Endothelial cell (in vitro differentiated cells): ENCODE data around the gene BABAM2. TPM values are rescaled to one million over a fixed set of nuclear protein-coding genes. Genes with fewer than 3 reads are reported as not detected.

Experiments
- DNase-seq: peaks from one replicate; pipeline ENCODE4 v3.0.0; 2021; ENCODE audit warnings: low spot score
- H3K27ac Mint-ChIP-seq: one replicate; pipeline ENCODE4 v1.8.0; 2021; ENCODE audit warnings: mixed read lengths, inconsistent platforms; ENCODE audit not compliant: unreplicated experiment
- H3K27me3 Mint-ChIP-seq: one replicate; pipeline ENCODE4 v1.8.0; 2021; ENCODE audit warnings: mild to moderate bottlenecking, moderate library complexity, mixed read lengths, inconsistent platforms; ENCODE audit not compliant: unreplicated experiment
- H3K36me3 Mint-ChIP-seq: one replicate; pipeline ENCODE4 v1.8.0; 2021; ENCODE audit warnings: mild to moderate bottlenecking, low read depth, mixed read lengths, inconsistent platforms; ENCODE audit not compliant: unreplicated experiment
- H3K4me1 Mint-ChIP-seq: one replicate; pipeline ENCODE4 v1.8.0; 2021; ENCODE audit warnings: mild to moderate bottlenecking, mixed read lengths, inconsistent platforms; ENCODE audit not compliant: unreplicated experiment
- H3K4me3 Mint-ChIP-seq: one replicate; pipeline ENCODE4 v1.8.0; 2021; ENCODE audit warnings: mild to moderate bottlenecking, mixed read lengths, inconsistent platforms; ENCODE audit not compliant: unreplicated experiment
- H3K9me3 Mint-ChIP-seq: one replicate; pipeline ENCODE4 v1.8.0; 2021; ENCODE audit warnings: mixed read lengths, inconsistent platforms; ENCODE audit not compliant: unreplicated experiment
- CTCF ChIP-seq: fragments of 200-600 bp; sonication (generic); IDR thresholded peaks from one replicate; pipeline ENCODE4 v1.5.0; 2021; ENCODE audit warnings: antibody characterized with exemption; ENCODE audit not compliant: unreplicated experiment
- total RNA-seq: library from RNA; stranded (reverse); fragmentation: NEBNext Ultra II Directional; extraction: Animal tissue kit (Norgen Biotek cat#: 25700); gene quantifications from one replicate; pipeline ENCODE4 v1.2.1, GENCODE V29; 2021; ENCODE audit not compliant: unreplicated experiment

BABAM2 gene
- total RNA-seq, 1 donor from 2014 or later: 40.2 TPM

- Mint-ChIP-seq H3K27ac (no peak overlapping the region), H3K4me3 (no peak overlapping the region), H3K4me1 (peaks cover 2% of the 10 kb centered on the region), H3K36me3 (no peaks in the 10 kb centered on the region), H3K27me3 (peaks cover 2% of the 10 kb centered on the region), H3K9me3 (no peaks in the 10 kb centered on the region)
- DNase-seq: no peak
- no peak for TF ChIP-seq CTCF
Measured at GRCh38 chr2:28067602-28068001, 177.1 kb downstream of the BABAM2 start.

DNA sequence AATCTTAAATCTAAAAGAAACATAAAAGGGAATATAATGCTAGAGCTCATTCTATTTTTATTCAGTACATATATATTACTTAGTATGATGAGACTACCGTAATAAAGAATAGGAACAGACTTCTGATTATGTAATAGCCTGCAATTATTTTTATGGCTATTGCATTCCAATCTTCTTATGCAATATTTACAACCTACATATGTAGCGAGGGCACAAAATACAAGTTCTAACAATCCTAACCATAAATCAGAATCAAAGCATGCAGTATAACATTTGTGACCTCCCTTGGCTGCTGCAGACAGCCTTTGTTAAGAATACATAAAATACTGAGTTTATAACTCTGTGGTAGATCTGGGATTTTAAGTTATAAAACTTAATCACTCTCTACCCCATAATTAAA is 177.6 kb downstream of the BABAM2 start:
- no peak for TF ChIP-seq CTCF
- peaks cover 2% of the 10 kb centered on the region for H3K27me3 Mint-ChIP-seq
- no peaks in the 10 kb centered on the region for H3K9me3 Mint-ChIP-seq
- H3K27ac Mint-ChIP-seq: no peak overlapping the region
- H3K4me3 Mint-ChIP-seq: no peak overlapping the region
- peaks cover 2% of the 10 kb centered on the region for H3K4me1 Mint-ChIP-seq
- DNase-seq: no peak
- H3K36me3 Mint-ChIP-seq: no peaks in the 10 kb centered on the region

- Mint-ChIP-seq H3K36me3 (no peaks in the 10 kb centered on the region), H3K27ac (no peak overlapping the region), H3K4me1 (peaks cover 2% of the 10 kb centered on the region), H3K27me3 (peaks cover 2% of the 10 kb centered on the region), H3K9me3 (no peaks in the 10 kb centered on the region), H3K4me3 (no peak overlapping the region)
- no peak for DNase-seq
- TF ChIP-seq CTCF: no peak
Measured at GRCh38 chr2:28068527-28068926, 178.0 kb downstream of the BABAM2 start.

- H3K4me1 Mint-ChIP-seq: peaks cover 2% of the 10 kb centered on the region
- no peak for DNase-seq
- H3K9me3 Mint-ChIP-seq: no peaks in the 10 kb centered on the region
- no peaks in the 10 kb centered on the region for H3K27me3 Mint-ChIP-seq
- H3K27ac Mint-ChIP-seq: no peak overlapping the region
- H3K36me3 Mint-ChIP-seq: no peaks in the 10 kb centered on the region
- no peak for TF ChIP-seq CTCF
- no peak overlapping the region for H3K4me3 Mint-ChIP-seq
Measured at GRCh38 chr2:28071221-28071620, 180.7 kb downstream of the BABAM2 start.

DNA sequence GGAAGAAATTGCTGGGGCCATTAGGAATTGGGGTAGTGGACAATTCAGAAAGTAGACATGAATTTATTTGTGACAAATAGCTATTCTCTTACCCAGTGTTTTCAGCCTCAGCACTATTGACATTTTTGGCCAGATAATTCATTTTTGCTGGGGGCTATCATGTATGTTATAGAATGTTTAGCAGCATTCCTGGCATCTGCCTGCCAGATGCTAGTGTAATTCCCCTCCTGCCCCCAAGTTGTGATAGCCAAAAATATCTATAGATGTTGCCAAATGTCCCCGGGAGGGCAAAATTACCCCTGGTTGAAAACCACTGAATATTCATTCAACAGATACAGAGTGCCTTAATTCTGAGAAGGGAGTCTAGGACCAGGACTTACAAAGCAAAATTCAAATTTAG is 183.6 kb downstream of the BABAM2 start:
- TF ChIP-seq CTCF: no peak
- H3K4me1 Mint-ChIP-seq: no peaks in the 10 kb centered on the region
- DNase-seq: no peak
- no peaks in the 10 kb centered on the region for H3K9me3 Mint-ChIP-seq
- no peaks in the 10 kb centered on the region for H3K36me3 Mint-ChIP-seq
- no peak overlapping the region for H3K27ac Mint-ChIP-seq
- H3K4me3 Mint-ChIP-seq: no peak overlapping the region
- H3K27me3 Mint-ChIP-seq: no peaks in the 10 kb centered on the region
